K562 (cell line): ENCODE data around the gene CFD. TPM values are rescaled to one million over a fixed set of nuclear protein-coding genes. Genes with fewer than 3 reads are reported as not detected.

Source experiments
- ARID3A ChIP-seq: IDR thresholded peaks from 2 replicates; pipeline ENCODE4 v1.6.1; 2012; ENCODE audit warnings: low read depth, low read length, improper control_type of control experiment, borderline replicate concordance
- GABPB1 ChIP-seq: sonication (generic); formaldehyde crosslinking; IDR thresholded peaks from 2 replicates; pipeline ENCODE4 v1.8.0; 2022; ENCODE audit warnings: mild to moderate bottlenecking, missing genetic modification reagents
- GATAD2B ChIP-seq: fragments of 450-650 bp; IDR thresholded peaks from 2 replicates; pipeline ENCODE4 v1.6.1; 2017; ENCODE audit warnings: mild to moderate bottlenecking, borderline replicate concordance
- MAX ChIP-seq: sonication (generic); formaldehyde crosslinking; IDR thresholded peaks from 2 replicates; pipeline ENCODE4 v1.9.0; 2022; ENCODE audit warnings: mild to moderate bottlenecking, missing genetic modification reagents
- MCM3 ChIP-seq: fragments of 450-650 bp; IDR thresholded peaks from 2 replicates; pipeline ENCODE4 v1.6.1; 2016
- MCM7 ChIP-seq, 2 experiments: fragments of 450-650 bp; IDR thresholded peaks; 2 replicates each; pipeline ENCODE4 v1.6.1; 2016 to 2018
- MGA ChIP-seq: fragments of 450-650 bp; IDR thresholded peaks from 2 replicates; pipeline ENCODE4 v1.6.1; 2016; ENCODE audit warnings: mild to moderate bottlenecking, moderate library complexity
- POLR3A ChIP-seq: IDR thresholded peaks from 2 replicates; pipeline ENCODE4 v1.6.1; 2011; ENCODE audit warnings: borderline replicate concordance, mild to moderate bottlenecking, moderate library complexity; ENCODE audit not compliant: insufficient read length, insufficient read depth; ENCODE audit errors: extremely low read depth
- PTRF ChIP-seq: fragments of 450-650 bp; IDR thresholded peaks from 2 replicates; pipeline ENCODE4 v1.6.1; 2016; ENCODE audit warnings: mild to moderate bottlenecking, missing genetic modification characterization, missing compliant biosample characterization
- SMAD3 ChIP-seq: fragments of 450-650 bp; formaldehyde crosslinking; conservative IDR thresholded peaks from 2 replicates; pipeline ENCODE4 v1.4.0; 2020; ENCODE audit warnings: mild to moderate bottlenecking
- ZNF57 ChIP-seq: fragments of 450-650 bp; formaldehyde crosslinking; IDR thresholded peaks from 2 replicates; pipeline ENCODE4 v1.4.0; 2020; ENCODE audit warnings: mild to moderate bottlenecking, moderate library complexity
- polyA plus RNA-seq, 8 experiments: library from polyadenylated mRNA; depleted of rRNA in 4 of 8; stranded (reverse) in 5 of 8; unstranded in 3 of 8; fragments of >200 nt; fragmentation: Nextera tagmentation in 2 of 8; fragmentation: Illumina TruSeq in 1 of 8; extraction: Ambion mirVana in 2 of 8; extraction: Trizol in 1 of 8; gene quantifications; 2 replicates each; pipeline versions ENCODE4 v1.2.1 to v1.2.3, GENCODE V29; 2011 to 2014; ENCODE audit warnings: inconsistent platforms in 1 of 8, missing spikeins in 1 of 8
- total RNA-seq, 7 experiments: library from RNA; depleted of rRNA in 6 of 7; stranded (reverse); fragments of >200 nt in 6 of 7; fragmentation: Illumina TruSeq in 2 of 7; extraction: Trizol in 2 of 7; gene quantifications; 2 replicates each; pipeline versions ENCODE4 v1.2.1 to v1.2.3, GENCODE V29; 2011 to 2021; ENCODE audit warnings: low replicate concordance in 1 of 7

CFD gene
- total and polyA plus RNA-seq, 9 of the 15 experiments (the other 6 are each of a cell fraction or from before 2014, with no cell fraction given), result 0.52 to 59.4 (median 7.6) TPM

- TF ChIP-seq MGA (no peak), ARID3A (peak; percentile 47; the same call in 1 of the 2 replicates), GABPB1 (CRISPR knock-in tag) (peak; percentile 68; the same call in 1 of the 2 replicates), MCM7 (IDR thresholded peaks at IDR 0.05) (no peak), POLR3A (no peak), ZNF57 (CRISPR knock-in tag) (no peak), MAX (peak; percentile 55; the same call in 1 of the 2 replicates), SMAD3 (CRISPR knock-in tag) (peak; percentile 41; the same call in 1 of the 2 replicates), GATAD2B (peak; percentile 88; the same call in 1 of the 2 replicates), MCM3 (no peak), PTRF (no peak)
Measured at GRCh38 chr19:907183-907853, 47.9 kb downstream of the CFD start (continued).
